Omental fat pad (tissue), 4 donors: ENCODE results near the gene SIM2. TPM values are rescaled to one million over a fixed set of nuclear protein-coding genes. Genes with fewer than 3 reads are reported as not detected.
A peak's percentile ranks its signal among the peaks of the same experiment; 100 is the strongest.

Experiments
- ATAC-seq: fragments of 150-250 bp; one replicate; pipeline ENCODE4 v1.9.1; 2016; ENCODE audit warnings: mild to moderate bottlenecking, moderate library complexity; ENCODE audit not compliant: low FRiP score
- DNase-seq: peaks from one replicate; pipeline ENCODE4 v3.0.0-alpha.2; 2019; ENCODE audit warnings: low spot score
- CTCF ChIP-seq, 3 donors: fragments of 450-650 bp; IDR thresholded peaks; one replicate each; pipeline ENCODE4 v1.5.1; 2016 to 2017; ENCODE audit warnings: antibody characterized with exemption in 3 of 3, mild to moderate bottlenecking in 3 of 3, moderate library complexity in 2 of 3
- total RNA-seq, 4 donors: library from RNA; depleted of rRNA; stranded (reverse); fragments of >200 nt; gene quantifications; one replicate each; pipeline ENCODE4 v1.1.0, GENCODE V29; 2016

The SIM2 gene
- total RNA-seq, 4 donors from 2014 or later: 3.2 TPM; not detected in 3

- ATAC-seq (no peak), DNase-seq (no peak)
- no peak for TF ChIP-seq CTCF (IDR thresholded peaks at IDR 0.05)
Observed at GRCh38 chr21:36745459-36745858, 46.5 kb downstream of the SIM2 start.

- DNase-seq: no peak
- TF ChIP-seq CTCF (IDR thresholded peaks at IDR 0.05): no peak
- no peak for ATAC-seq
Observed at GRCh38 chr21:36747041-36747814, 48.3 kb downstream of the SIM2 start.

- TF ChIP-seq CTCF (IDR thresholded peaks at IDR 0.05): no peak
- no peak for DNase-seq
- ATAC-seq: peak; percentile 65
Observed at GRCh38 chr21:36747815-36748383, 49.0 kb downstream of the SIM2 start.

GRCh38 chr21:36749935-36750575 is 51.1 kb downstream of the SIM2 start:
- ATAC-seq (no peak), DNase-seq (no peak)
- TF ChIP-seq CTCF (IDR thresholded peaks at IDR 0.05): no peak

GRCh38 chr21:36750576-36750959 is 51.7 kb downstream of the SIM2 start:
- ATAC-seq (no peak), DNase-seq (no peak)
- TF ChIP-seq CTCF (IDR thresholded peaks at IDR 0.05): no peak

GRCh38 chr21:36751383-36751782 is 52.5 kb downstream of the SIM2 start:
- DNase-seq: no peak

More at GRCh38 chr21:36751383-36751782, 52.5 kb downstream of the SIM2 start:
- ATAC-seq: no peak
- no peak for TF ChIP-seq CTCF (IDR thresholded peaks at IDR 0.05)
